Measurements from ENCODE around the gene ELOVL1.
A peak's percentile ranks its signal among the peaks of the same experiment; 100 is the strongest.
"Not testable (repeated sequence)": the region's sequence is repeated elsewhere in the genome, so short reads cannot be mapped to it uniquely, and the experiment has no call there.

Gene ELOVL1

DNA sequence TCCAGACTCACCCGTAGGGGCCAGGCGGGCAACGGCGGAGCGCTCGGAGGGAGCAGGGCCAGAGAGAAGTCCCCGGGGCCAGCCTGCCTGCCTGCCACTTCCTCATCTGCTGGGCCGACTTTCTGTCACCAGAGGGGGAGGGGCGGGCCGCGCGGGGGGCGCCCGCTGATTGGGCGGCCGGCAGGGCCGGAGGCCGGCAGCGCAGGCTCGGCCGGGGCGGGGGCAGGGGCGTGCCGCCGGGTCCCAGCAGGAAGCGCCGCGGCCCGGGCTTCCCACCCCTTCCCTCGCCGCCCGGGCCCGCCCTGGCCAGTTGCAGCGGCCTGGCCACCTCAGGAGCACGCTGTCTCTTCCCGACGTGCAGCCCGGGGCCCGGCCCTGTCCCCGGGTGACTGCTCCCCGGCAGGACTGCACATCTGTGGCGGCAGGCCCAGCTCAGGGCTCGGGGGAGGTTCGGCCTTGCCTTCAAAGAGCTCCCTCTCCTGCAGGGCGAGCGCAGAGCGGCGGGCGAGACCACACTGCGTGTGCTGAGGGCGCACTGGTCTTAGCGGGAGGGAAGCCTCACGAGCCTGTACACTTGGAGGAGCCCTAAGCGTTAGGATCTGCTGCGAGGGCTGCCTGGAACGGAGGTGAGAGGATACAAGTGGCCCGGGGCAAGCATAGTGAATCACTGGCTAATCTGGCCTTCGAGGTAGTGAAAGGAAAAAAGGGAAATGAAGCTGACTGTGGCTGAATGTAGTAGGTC lies at the start of gene ELOVL1:
TSS of gene ELOVL1 (minus strand) at position 108 of the 742 bp plus-strand sequence. CDS start 2,402 bp downstream, outside the sequence.
- peaks cover 39% of the 10 kb centered on the region for H3K4me1 ChIP-seq (ENCODE audit: control insufficient read depth, insufficient read depth, low read length)
- H3K4me3 ChIP-seq (ENCODE audit: low read length): peak within 1 kb of the TSS; percentile 39
- no peaks in the 10 kb centered on the region for H3K9me3 ChIP-seq (ENCODE audit: control insufficient read depth, low read length)
- H3K27me3 ChIP-seq (ENCODE audit: control insufficient read depth, insufficient read depth, low read length): no peaks in the 10 kb centered on the region
- H3K9ac ChIP-seq (ENCODE audit: low read length): peak within 1 kb of the TSS; percentile 85
- peaks cover 21% of the 10 kb centered on the region for H3K36me3 ChIP-seq (ENCODE audit: control insufficient read depth, insufficient read depth, low read length)

DNA sequence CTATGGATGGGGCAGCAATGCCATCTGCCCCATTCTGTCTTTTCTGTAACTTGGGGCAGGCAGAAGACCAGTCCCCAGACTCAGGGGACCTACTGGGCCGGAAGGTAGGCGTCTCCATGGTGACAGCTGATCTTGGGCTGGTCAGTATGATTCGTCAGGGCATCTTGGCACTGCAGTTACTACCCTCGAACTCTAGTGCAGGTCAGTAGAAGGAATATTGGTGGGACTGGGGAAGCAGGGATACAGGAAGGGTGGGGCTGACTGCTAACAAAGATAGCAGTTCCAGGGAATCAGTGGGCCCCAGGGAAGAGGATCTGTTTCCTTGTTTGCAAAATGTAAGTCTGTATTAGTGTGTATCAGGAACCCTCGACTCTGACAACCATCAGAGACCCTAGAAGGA lies 48.1 kb upstream of the ELOVL1 start:
- Histone ChIP-seq H3K36me3 (ENCODE audit: control insufficient read depth, insufficient read depth, low read length) (peaks cover 19% of the 10 kb centered on the region), H3K9me3 (ENCODE audit: control insufficient read depth, low read length) (no peaks in the 10 kb centered on the region), H3K27me3 (ENCODE audit: control insufficient read depth, insufficient read depth, low read length) (no peaks in the 10 kb centered on the region), H3K4me3 (ENCODE audit: low read length) (no peak overlapping the region), H3K4me1 (ENCODE audit: control insufficient read depth, insufficient read depth, low read length) (no peaks in the 10 kb centered on the region), H3K9ac (ENCODE audit: low read length) (no peak overlapping the region)

DNA sequence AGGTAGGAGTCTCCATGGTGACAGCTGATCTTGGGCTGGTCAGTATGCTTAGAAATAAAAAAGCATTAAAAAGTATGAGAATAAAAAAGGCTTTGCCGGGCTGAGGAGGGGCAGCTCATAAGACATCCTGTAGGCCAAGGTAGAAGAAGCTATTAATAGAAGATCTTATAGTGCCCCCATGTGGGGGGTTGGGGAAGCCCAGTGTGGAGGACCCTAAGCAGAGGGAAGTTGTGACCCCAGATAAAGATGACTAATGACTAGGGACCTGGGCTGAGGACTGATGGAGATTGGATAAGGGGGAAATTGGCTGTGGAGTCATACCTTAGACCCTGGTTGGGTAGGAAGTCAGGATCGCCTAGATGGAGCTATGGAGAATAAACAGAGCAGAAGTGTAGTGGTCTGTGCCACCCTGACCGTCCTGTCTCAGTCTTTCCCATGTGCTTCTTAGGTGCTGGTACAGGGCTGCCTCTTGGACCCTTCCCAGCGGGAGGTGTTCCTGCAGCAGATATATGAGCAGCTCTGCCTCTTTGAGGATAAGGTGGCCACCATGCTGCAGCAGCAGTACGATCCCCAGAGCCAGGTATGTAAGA lies 46.9 kb upstream of the ELOVL1 start:
- H3K9ac ChIP-seq (ENCODE audit: low read length): no peak overlapping the region
- H3K36me3 ChIP-seq (ENCODE audit: control insufficient read depth, insufficient read depth, low read length): peaks cover 7% of the 10 kb centered on the region
- no peaks in the 10 kb centered on the region for H3K9me3 ChIP-seq (ENCODE audit: control insufficient read depth, low read length)
- no peak overlapping the region for H3K4me3 ChIP-seq (ENCODE audit: low read length)
- no peaks in the 10 kb centered on the region for H3K4me1 ChIP-seq (ENCODE audit: control insufficient read depth, insufficient read depth, low read length)
- no peaks in the 10 kb centered on the region for H3K27me3 ChIP-seq (ENCODE audit: control insufficient read depth, insufficient read depth, low read length)

DNA sequence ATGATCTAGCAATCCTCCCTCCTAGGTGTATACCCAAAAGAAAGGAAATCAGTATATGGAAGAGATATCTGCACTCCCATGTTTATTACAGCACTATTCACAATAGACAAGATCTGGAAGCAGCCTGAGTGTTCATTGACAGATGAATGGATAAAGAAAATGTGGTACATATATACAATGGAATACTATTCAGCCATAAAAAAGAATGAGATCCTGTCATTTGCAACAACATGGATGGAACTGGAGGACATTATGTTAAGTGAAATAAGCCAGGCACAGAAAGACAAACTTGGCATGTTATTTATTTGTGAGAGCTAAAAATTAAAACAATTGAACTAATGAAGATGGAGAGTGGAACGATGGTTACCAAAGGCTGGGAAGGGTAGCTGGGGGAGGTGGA lies 45.6 kb upstream of the ELOVL1 start:
- not testable (repeated sequence) for H3K36me3 ChIP-seq (ENCODE audit: control insufficient read depth, insufficient read depth, low read length)

DNA sequence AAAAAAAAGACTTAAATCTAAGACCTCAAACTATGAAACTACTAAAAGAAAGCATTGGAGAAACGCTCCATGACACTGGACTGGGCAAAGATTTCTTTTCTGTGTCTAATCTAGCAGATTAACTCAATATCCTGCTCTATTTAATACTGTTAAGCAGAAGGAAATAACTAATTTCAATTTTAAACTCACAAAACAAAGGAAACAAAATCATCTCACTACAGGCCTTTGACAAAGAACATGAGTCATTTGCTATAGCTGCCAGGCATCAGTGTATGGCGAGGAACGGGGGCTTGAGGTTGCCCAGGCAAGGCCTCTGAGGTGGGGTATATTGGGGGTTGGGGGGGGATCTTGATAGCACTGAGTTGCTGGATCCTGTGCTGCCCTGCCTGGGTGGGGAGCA lies 42.8 kb upstream of the ELOVL1 start:
- Histone ChIP-seq H3K4me1 (ENCODE audit: control insufficient read depth, insufficient read depth, low read length) (no peaks in the 10 kb centered on the region), H3K27me3 (ENCODE audit: control insufficient read depth, insufficient read depth, low read length) (no peaks in the 10 kb centered on the region), H3K9me3 (ENCODE audit: control insufficient read depth, low read length) (no peaks in the 10 kb centered on the region), H3K4me3 (ENCODE audit: low read length) (no peak overlapping the region), H3K9ac (ENCODE audit: low read length) (no peak overlapping the region), H3K36me3 (ENCODE audit: control insufficient read depth, insufficient read depth, low read length) (peaks cover under 1% of the 10 kb centered on the region)

More for the DNA sequence above, 45.6 kb upstream of the ELOVL1 start:
- not testable (repeated sequence) for H3K4me1 ChIP-seq (ENCODE audit: control insufficient read depth, insufficient read depth, low read length); H3K9ac ChIP-seq (ENCODE audit: low read length); H3K9me3 ChIP-seq (ENCODE audit: control insufficient read depth, low read length); H3K27me3 ChIP-seq (ENCODE audit: control insufficient read depth, insufficient read depth, low read length); H3K4me3 ChIP-seq (ENCODE audit: low read length)

DNA sequence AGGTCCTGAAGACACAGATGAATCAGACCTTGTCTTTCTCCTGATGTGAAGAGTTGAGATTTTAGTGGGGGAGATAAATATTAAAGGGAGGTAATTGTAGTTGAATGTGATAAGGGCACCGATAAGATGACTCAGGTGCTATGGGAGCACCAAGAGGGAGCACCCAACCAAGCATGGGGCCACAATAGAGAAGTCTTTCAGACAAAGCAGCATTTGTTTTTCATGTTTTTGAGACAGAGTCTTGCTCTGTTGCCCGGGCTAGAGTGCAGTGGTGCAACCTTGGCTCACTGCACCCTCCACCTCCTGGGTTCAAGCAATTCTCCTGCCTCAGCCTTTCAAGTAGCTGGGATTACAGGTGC lies 38.0 kb upstream of the ELOVL1 start:
- Histone ChIP-seq H3K4me1 (ENCODE audit: control insufficient read depth, insufficient read depth, low read length) (no peaks in the 10 kb centered on the region), H3K36me3 (ENCODE audit: control insufficient read depth, insufficient read depth, low read length) (no peaks in the 10 kb centered on the region), H3K9me3 (ENCODE audit: control insufficient read depth, low read length) (no peaks in the 10 kb centered on the region), H3K9ac (ENCODE audit: low read length) (no peak overlapping the region), H3K4me3 (ENCODE audit: low read length) (no peak overlapping the region), H3K27me3 (ENCODE audit: control insufficient read depth, insufficient read depth, low read length) (no peaks in the 10 kb centered on the region)

DNA sequence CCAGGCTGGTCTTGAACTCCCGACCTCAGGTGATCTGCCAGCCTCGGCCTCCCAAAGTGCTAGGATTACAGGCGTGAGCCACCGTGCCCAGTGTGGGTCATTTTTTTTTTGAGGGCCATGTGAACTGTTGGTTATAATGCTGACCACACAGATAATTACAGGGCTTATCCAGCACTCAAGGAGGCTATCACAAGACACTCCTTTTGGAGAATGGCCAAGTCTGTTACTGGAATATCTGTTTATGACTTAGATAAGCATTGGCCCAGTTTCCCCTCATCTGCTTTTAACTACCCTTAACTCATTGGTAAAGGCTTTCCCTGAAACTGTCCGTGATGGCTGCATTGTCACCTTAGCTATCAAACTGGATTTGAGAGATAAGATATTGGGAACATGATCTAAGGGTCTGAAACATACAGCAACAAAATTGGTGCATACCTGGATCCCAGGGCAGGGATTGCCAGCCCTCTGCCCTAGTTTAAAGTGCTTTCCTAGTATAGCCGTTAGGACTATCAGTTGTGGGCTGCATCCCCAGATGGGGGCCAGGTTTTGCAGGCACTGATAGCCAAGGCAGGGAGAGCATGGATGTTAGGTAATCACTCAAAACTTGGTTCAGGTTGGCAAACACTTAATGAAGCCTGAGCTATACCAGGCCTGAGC lies 37.5 kb upstream of the ELOVL1 start:
- Histone ChIP-seq H3K9ac (ENCODE audit: low read length) (no peak overlapping the region), H3K36me3 (ENCODE audit: control insufficient read depth, insufficient read depth, low read length) (no peaks in the 10 kb centered on the region), H3K4me3 (ENCODE audit: low read length) (no peak overlapping the region), H3K4me1 (ENCODE audit: control insufficient read depth, insufficient read depth, low read length) (no peaks in the 10 kb centered on the region), H3K27me3 (ENCODE audit: control insufficient read depth, insufficient read depth, low read length) (no peaks in the 10 kb centered on the region), H3K9me3 (ENCODE audit: control insufficient read depth, low read length) (no peaks in the 10 kb centered on the region)

DNA sequence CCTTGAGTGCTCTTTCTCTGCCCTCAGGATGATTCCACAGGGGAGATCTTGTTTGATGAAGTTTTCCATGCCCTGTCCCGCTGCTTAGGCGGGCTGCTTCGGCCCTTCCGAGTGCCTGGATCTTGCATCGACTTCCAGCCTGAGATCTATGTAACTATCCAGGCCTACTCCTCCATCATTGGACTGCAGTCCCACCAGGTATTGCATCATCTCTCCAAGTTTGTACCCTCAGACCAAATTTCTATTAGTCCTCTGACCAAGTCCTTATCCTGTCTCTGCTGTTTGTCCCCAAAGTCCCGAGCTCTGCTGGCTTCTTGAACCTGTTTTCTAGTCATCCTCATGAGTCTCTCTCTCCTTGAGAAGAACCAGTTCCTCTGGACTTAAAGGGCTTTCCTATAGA lies 36.5 kb upstream of the ELOVL1 start:
- H3K4me1 ChIP-seq (ENCODE audit: control insufficient read depth, insufficient read depth, low read length): no peaks in the 10 kb centered on the region
- H3K4me3 ChIP-seq (ENCODE audit: low read length): no peak overlapping the region
- H3K9ac ChIP-seq (ENCODE audit: low read length): no peak overlapping the region
- no peaks in the 10 kb centered on the region for H3K9me3 ChIP-seq (ENCODE audit: control insufficient read depth, low read length)
- H3K27me3 ChIP-seq (ENCODE audit: control insufficient read depth, insufficient read depth, low read length): no peaks in the 10 kb centered on the region
- H3K36me3 ChIP-seq (ENCODE audit: control insufficient read depth, insufficient read depth, low read length): no peaks in the 10 kb centered on the region

DNA sequence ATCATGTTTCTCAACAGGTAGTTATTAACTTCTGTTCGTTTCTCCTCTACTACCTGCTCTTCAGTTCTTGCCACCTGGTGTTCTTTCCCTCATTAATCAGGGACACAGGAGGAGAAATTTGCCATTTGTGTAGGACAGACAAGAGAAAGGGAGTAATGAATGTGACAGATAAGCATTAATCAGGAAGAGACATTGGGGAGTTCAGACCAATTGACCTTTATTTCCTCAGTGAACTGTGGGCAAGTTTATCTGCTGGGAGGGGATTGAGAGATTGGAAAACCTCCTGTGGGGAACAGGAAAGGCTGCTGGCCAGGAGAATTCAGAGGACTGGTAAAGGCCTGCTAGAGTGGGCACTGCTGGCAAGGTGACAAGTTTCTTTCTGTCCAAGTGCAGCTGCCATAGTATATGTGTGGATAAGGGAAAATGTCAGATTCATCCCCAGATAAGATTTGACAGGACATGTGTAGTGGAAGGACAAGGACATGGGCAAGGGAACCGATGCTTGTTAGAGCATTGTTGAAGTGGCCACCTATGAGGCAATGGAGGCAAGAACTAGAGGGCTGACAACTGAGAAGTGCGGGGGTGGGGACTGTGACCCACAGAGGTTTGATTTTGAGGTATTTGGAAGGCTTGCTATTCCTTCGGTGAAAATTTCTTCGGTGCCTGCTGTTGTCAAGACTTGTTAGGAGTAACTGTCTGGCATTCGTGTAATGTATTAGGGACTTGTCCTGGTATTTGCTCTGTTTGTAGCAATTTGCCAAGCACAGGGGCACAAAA lies 34.5 kb upstream of the ELOVL1 start:
- Histone ChIP-seq H3K9me3 (ENCODE audit: control insufficient read depth, low read length) (no peaks in the 10 kb centered on the region), H3K36me3 (ENCODE audit: control insufficient read depth, insufficient read depth, low read length) (no peaks in the 10 kb centered on the region), H3K4me1 (ENCODE audit: control insufficient read depth, insufficient read depth, low read length) (no peaks in the 10 kb centered on the region), H3K4me3 (ENCODE audit: low read length) (no peak overlapping the region), H3K27me3 (ENCODE audit: control insufficient read depth, insufficient read depth, low read length) (no peaks in the 10 kb centered on the region), H3K9ac (ENCODE audit: low read length) (no peak overlapping the region)

DNA sequence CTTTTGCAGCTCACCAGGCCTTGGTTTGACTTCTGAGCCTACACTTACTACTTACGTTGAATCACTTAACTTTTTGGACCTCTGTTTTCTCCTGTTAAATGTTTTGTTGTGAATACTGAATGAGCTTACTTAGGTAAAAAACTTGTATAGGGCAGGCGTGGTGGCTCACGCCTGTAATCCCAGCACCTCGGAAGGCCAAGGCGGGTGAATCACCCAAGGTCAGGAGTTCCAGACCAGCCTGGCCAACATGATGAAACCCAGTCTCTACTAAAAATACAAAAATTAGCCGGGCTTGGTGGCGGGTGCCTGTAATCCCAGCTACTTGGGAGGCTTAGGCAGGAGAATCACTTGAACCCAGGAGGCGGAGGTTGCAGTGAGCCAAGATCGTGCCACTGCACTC lies 32.6 kb upstream of the ELOVL1 start:
- H3K9me3 ChIP-seq (ENCODE audit: control insufficient read depth, low read length); H3K9ac ChIP-seq (ENCODE audit: low read length); H3K27me3 ChIP-seq (ENCODE audit: control insufficient read depth, insufficient read depth, low read length); H3K36me3 ChIP-seq (ENCODE audit: control insufficient read depth, insufficient read depth, low read length); H3K4me3 ChIP-seq (ENCODE audit: low read length); H3K4me1 ChIP-seq (ENCODE audit: control insufficient read depth, insufficient read depth, low read length): not testable (repeated sequence)

DNA sequence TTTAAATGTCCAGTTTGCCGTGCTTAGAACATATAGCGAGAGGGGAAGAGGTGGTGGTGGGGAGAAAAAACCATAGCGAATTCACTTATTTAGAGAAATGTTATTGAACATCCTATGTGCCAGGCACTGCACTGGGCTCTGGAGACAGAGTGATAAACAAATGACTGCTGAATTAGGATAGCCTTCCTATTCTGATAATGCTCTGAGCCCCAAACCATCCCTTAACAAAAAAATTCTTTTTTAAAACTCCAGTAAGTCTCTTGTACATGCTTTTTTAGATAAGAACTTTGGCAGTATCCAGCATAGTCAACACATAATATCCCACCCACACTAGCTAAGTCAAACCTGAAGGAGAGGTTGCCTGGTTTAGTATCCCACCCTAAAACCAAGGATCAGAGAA lies 30.4 kb upstream of the ELOVL1 start:
- Histone ChIP-seq H3K4me1 (ENCODE audit: control insufficient read depth, insufficient read depth, low read length) (no peaks in the 10 kb centered on the region), H3K9ac (ENCODE audit: low read length) (no peak overlapping the region), H3K9me3 (ENCODE audit: control insufficient read depth, low read length) (no peaks in the 10 kb centered on the region), H3K4me3 (ENCODE audit: low read length) (no peak overlapping the region), H3K27me3 (ENCODE audit: control insufficient read depth, insufficient read depth, low read length) (no peaks in the 10 kb centered on the region), H3K36me3 (ENCODE audit: control insufficient read depth, insufficient read depth, low read length) (no peaks in the 10 kb centered on the region)

DNA sequence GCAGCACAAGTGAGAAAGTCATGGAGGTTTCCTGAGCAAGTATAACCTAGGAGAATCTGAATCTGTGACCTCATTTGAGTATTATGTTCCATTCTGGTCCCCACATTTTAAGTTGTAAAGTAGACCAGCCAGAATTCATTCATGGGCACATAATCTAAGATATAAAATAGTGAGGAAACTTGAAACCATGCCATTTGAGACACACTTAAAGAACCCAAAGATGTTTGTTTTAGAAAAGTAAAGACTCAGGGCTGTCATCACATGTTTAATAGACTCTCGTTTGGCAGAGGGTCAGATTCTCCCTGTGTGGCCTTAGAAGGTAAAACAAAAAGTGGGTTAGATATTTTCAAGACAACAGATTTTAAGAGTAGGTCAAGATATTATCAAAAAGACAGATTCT lies 28.2 kb upstream of the ELOVL1 start:
- Histone ChIP-seq H3K27me3 (ENCODE audit: control insufficient read depth, insufficient read depth, low read length) (no peaks in the 10 kb centered on the region), H3K9ac (ENCODE audit: low read length) (no peak overlapping the region), H3K4me1 (ENCODE audit: control insufficient read depth, insufficient read depth, low read length) (no peaks in the 10 kb centered on the region), H3K4me3 (ENCODE audit: low read length) (no peak overlapping the region), H3K9me3 (ENCODE audit: control insufficient read depth, low read length) (no peaks in the 10 kb centered on the region), H3K36me3 (ENCODE audit: control insufficient read depth, insufficient read depth, low read length) (no peaks in the 10 kb centered on the region)

All from mucosa of stomach (tissue), 1 donor.